NCI-H128 (cell line): ENCODE results near the gene ADARB1.

Source experiments
- DNase-seq: peaks from one replicate; lab custom pipeline; 2025; ENCODE audit not compliant: unreplicated experiment; lab: John Stamatoyannopoulos, UW

The ADARB1 gene

GRCh38 chr21:45190013-45190412 lies 115.6 kb downstream of the ADARB1 start:
- no peak for DNase-seq

GRCh38 chr21:45192332-45192731 lies 118.0 kb downstream of the ADARB1 start:
- no peak for DNase-seq

GRCh38 chr21:45196620-45197019 lies 122.2 kb downstream of the ADARB1 start:
- no peak for DNase-seq

- DNase-seq: no peak
Observed at GRCh38 chr21:45199201-45199600, 124.8 kb downstream of the ADARB1 start.

- DNase-seq: no peak
Observed at GRCh38 chr21:45200031-45200430, 125.7 kb downstream of the ADARB1 start.

- DNase-seq: no peak
Observed at GRCh38 chr21:45200581-45201296, 126.4 kb downstream of the ADARB1 start.

- DNase-seq: no peak
Observed at GRCh38 chr21:45202344-45202743, 128.0 kb downstream of the ADARB1 start.

GRCh38 chr21:45202889-45203288 lies 128.5 kb downstream of the ADARB1 start:
- no peak for DNase-seq

- DNase-seq: no peak
Observed at GRCh38 chr21:45203983-45204382, 129.6 kb downstream of the ADARB1 start.

GRCh38 chr21:45204395-45204794 lies 130.0 kb downstream of the ADARB1 start:
- no peak for DNase-seq

GRCh38 chr21:45207839-45208626 lies 133.7 kb downstream of the ADARB1 start:
- DNase-seq: no peak

- no peak for DNase-seq
Observed at GRCh38 chr21:45208627-45208951, 134.2 kb downstream of the ADARB1 start.

GRCh38 chr21:45209046-45209445 lies 134.7 kb downstream of the ADARB1 start:
- DNase-seq: no peak

GRCh38 chr21:45209685-45210284 lies 135.4 kb downstream of the ADARB1 start:
- DNase-seq: no peak

GRCh38 chr21:45210461-45210983 lies 136.1 kb downstream of the ADARB1 start:
- no peak for DNase-seq

- DNase-seq: no peak
Observed at GRCh38 chr21:45211661-45212060, 137.3 kb downstream of the ADARB1 start.

- no peak for DNase-seq
Observed at GRCh38 chr21:45213392-45213791, 139.0 kb downstream of the ADARB1 start.

GRCh38 chr21:45215213-45215612 lies 140.8 kb downstream of the ADARB1 start:
- DNase-seq: no peak

- no peak for DNase-seq
Observed at GRCh38 chr21:45217010-45217409, 142.6 kb downstream of the ADARB1 start.

- no peak for DNase-seq
Observed at GRCh38 chr21:45219517-45219916, 145.1 kb downstream of the ADARB1 start.

GRCh38 chr21:45220071-45220481 lies 145.7 kb downstream of the ADARB1 start:
- no peak for DNase-seq
